ENCODE measurements around the gene CABCOCO1.

Gene CABCOCO1

DNA sequence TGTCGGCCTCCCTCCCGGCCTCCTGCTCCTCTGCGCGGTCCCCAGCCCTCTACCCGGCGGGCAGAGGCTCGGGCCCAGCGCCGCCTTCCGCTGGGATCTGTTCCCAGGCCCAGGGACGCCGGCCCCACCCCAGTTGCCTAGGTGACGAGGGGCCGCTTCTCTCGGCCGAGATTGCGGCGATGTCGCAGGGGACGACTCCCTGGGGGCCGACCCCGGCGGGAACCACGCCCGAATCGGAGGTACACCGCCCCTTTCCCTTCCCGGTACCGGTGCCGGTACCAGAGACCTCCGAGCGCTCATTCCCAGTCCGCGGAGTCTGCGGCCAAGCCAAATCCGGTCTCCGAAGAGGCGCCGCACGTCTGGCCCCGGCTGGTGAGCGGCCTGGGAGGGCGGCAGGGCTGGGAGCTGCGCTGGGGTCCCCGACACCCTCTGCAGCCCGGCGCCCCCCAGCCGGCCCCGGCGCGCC lies at the start of gene CABCOCO1:
Gene CABCOCO1 (plus strand): TSS at position 136 of the 466 bp plus-strand sequence. CDS start 44 bp downstream, at position 180.
- peak; percentile 1 for DNase-seq

- no peak for DNase-seq
Measured at GRCh38 chr10:61613665-61614064, 49.1 kb upstream of the CABCOCO1 start.

- DNase-seq, result no peak
Measured at GRCh38 chr10:61616611-61617010, 46.1 kb upstream of the CABCOCO1 start.

GRCh38 chr10:61617180-61617579 lies 45.5 kb upstream of the CABCOCO1 start:
- no peak for DNase-seq

DNA sequence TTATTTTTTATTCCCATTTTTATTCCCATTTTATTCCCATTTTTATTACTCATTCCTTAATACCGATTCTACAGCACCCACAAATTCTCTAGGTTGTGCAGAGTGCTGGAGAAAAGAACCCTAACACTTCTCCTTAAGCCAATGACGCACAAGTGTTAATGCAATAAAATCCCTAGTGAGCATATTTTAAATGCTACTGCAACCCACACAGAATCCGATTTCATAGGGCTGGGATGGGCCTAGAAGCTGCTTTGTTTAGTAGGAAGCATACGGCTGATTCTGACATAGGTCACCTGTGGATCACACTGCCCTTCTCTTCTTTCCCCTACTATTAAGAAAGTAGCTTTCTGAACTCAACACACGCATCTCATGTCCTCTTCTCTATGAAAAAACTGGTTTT lies 45.1 kb upstream of the CABCOCO1 start:
- no peak for DNase-seq

DNA sequence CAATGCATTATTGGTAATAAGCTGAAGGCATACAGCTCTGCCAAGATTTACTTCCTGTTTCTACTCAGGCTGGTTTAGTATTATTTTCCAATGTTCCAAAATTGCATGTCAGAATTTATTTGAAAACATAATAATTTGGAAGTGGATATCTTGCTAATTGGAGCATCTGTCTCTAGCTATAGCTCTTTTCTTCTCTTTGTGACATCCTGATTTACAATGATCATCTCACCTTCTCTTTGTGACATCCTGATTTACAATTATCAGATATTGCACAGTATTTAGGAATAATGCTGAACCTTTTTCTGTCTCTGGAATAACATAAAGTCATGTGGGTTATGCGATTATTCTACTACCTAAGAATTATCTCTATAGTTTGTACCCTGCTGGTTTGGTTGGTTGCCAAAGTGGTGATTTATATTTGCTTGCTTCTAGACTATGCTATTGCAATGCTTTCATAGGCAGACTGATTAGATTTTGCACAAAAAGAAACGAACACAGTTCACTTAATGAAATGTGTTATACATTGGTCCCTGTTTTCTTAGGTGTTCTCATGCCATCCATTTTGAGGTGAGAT lies 44.3 kb upstream of the CABCOCO1 start:
- no peak for DNase-seq

- no peak for DNase-seq
Measured at GRCh38 chr10:61620506-61620905, 42.2 kb upstream of the CABCOCO1 start.

DNA sequence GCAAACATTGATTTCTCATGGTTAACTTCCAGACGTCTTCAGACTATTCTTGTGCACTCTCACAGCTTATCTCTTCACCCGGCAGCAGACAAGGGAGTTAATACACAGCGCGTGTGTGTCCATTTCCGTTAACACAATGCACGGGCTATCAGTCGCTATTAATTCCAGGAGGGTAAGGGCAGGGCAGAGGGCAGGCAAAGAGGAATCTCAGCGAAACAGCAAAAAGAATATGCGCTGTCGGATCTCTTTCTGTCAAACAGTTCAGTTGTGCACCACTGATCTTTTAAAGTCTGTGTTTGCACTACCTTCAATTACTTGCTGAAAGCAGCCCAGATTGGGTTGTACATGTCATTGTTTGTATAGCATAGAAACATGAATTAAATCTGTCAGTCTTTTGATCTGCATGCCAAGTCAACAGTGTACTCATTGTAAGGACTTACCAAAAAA lies 41.1 kb upstream of the CABCOCO1 start:
- no peak for DNase-seq

- DNase-seq, result no peak
Measured at GRCh38 chr10:61623161-61623560, 39.6 kb upstream of the CABCOCO1 start.

DNA sequence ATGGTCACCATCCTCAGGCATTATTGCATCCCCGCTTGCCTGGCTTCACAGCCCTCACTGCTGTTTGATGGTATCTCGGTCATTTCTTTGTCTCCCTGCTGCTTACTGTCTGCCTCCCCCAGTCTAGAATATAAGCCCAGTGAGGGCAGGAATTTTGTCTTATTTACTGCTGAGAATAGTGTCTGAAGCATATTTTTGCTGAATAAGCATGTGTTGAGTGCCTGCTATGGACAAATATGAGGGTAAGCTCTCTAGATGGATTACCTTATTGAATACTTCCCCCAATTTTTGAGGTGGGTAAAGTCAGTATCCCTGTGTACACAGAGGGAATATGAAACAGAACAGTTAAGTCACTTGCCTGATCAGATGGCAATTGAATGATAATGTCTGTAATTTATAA lies 36.5 kb upstream of the CABCOCO1 start:
- DNase-seq, result no peak

DNA sequence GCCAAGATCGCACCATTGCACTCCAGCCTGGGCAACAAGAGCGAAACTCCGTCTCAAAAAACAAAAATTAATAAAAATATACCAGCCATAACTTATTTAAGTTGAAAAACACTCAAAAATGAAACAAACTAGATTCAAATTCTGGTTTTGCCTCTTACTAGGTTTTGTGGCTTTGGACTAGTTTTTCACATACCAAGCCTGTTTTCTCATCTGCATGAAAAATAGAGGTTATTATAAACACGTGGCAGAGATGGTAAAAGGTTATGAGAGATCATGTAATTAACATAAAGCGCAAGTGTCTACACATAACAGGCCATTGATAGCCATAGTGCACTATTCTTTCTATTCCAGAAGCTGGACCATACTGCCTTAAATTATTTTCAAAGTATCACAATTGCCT lies 35.5 kb upstream of the CABCOCO1 start:
- no peak for DNase-seq

GRCh38 chr10:61628151-61628874 lies 34.4 kb upstream of the CABCOCO1 start:
- no peak for DNase-seq

DNA sequence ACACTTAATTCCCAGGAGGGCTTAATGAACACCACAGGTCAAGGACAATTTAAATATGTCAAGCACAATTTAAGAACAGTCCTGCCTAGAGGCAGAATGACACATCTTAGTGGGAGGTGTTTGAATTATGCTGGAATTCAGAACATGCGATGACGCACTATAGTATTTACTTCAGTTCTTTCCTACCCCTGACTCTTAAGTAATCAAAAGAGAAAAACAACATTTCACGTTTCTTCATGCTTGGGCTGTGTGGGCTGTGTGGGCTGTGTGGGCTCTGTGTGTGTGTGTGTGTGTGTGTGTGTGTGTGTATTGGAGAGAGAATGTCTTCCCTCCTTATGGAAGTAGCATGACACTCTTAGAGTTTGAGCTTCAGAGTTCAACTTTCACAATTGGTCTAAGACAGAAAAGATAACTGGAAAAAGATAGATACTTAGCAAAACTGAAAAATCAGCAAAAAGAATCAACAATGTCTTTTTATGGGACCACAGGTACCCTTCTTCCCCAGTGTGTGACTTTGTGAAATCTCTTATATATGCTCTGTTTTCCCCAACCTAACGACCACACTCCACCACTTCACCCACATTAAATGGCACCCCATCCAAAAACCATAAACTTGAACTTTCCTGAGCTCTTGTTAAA lies 33.7 kb upstream of the CABCOCO1 start:
- DNase-seq, result no peak

DNA sequence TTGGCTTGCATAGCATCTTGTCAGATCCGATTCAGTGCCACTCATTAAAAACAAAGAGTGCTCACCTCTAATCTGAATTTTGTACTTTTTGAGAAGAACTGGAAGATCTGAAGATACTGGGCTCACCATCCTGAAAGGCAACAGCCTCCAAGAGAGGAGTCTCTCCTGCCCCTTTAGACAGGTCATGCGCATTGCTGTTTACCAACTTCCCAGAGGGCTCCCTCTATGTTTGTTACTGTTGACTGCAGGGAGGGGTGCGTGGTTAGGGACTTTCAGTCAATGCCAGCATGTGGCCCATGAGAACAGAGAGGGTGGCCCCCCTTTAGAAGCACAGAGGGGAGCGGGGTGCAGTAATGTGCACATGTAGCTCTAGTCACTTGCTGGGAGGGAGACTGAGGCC lies 33.2 kb upstream of the CABCOCO1 start:
- no peak for DNase-seq

DNA sequence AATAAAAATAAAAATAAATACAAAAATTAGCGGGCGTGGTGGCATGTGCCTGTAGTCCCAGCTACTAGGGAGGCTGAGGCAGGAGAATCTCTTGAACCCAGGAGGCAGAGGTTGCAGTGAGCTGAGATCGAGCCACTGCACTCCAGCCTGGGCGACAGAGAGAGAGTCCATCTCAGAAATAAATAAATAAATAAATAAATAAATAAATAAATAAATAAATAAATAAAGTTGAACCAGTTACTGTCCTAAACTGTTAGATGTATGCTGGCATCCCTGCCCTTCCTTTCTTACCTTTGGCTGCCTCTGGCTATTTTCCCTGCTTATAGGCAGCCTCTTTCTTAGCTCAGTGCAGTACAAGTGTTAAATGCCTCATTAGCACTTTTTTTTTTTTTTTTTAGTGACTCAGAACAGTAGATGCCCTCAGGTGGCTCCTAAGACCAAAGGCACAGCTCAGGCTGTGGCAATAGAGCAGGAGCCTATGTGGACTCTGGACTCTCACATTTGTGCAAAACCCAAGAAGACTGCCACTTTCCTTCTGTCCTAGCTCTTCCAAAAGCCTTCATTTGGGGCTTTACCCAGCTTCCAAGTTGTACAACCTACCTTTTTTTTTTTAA lies 30.6 kb upstream of the CABCOCO1 start:
- DNase-seq, result no peak

DNA sequence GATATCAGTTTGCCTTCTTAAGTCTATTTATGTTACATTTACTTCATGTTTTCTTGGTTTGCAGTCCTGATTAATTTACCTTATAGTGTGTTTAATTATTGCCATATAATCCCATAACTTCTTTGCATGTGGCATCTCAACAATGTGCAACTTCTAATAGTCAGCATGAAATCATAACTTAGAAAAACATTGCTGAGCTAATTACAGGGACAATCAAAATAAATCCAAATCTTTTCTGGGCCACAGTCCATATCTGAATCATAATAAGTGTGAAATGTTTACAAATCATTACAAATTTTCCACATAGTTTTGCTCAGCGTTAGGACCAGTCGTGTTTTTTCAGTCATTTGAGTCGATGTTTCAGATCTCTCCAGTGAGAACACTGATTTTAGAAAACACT lies 29.1 kb upstream of the CABCOCO1 start:
- no peak for DNase-seq

DNA sequence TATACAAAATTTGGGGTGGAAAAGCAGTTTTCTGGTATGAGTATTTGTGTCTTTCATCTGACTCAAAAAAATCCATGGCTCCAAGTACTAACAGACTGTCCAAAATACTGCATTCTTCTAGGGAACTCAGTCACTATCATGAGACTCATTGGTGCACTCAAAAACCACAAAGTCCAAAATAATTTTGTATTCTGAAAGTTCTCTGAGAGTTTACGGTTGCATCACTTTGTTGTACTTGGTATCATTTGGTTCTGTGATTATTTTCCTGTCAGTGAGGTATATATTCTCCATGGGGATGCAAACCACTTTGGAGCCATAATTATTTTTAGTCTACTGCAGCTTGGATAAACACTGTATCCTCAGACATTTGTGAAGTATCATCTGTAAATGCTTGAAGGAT lies 28.0 kb upstream of the CABCOCO1 start:
- DNase-seq, result no peak

DNA sequence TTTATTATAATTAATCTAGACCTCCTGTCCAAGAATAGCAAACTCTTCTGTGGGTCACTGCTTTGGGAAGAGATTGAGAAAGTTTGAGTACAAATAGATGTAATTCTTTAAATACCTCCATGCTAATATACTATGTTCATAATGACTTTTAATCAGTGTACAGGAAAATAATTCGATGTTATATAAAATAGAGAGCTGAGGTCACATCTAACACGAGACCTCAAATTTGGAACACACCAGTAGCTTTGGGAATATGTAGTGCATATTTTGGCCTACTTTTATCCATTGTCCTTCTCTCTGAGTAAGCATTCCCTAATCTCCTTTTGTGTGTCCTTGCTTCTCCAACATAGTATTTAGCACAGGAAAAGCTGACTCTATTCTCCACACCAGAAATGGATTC lies 27.3 kb upstream of the CABCOCO1 start:
- no peak for DNase-seq

DNA sequence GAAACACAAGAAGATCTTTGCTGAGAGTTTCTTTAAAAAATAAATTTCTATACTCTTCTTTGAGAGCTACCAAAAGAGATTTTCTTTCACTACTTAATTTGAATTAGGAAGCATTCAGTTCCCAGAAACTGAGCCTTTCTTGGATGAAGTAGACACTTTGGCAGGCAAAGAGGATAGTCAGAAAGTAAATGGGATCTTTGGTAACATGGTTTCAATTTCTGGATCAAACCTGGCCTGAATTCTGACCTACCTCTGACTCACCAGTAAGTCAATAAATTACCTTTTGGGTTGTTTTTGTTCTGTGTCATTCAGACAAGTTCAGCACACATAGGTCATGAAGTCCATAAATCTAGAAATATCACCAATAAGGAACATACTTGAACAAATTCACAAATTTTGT lies 26.8 kb upstream of the CABCOCO1 start:
- no peak for DNase-seq

- no peak for DNase-seq
Measured at GRCh38 chr10:61639952-61640351, 22.8 kb upstream of the CABCOCO1 start.

- DNase-seq, result no peak
Measured at GRCh38 chr10:61640856-61641255, 21.9 kb upstream of the CABCOCO1 start.

- DNase-seq, result no peak
Measured at GRCh38 chr10:61642150-61642571, 20.6 kb upstream of the CABCOCO1 start.

- no peak for DNase-seq
Measured at GRCh38 chr10:61642676-61643075, 20.1 kb upstream of the CABCOCO1 start.

DNA sequence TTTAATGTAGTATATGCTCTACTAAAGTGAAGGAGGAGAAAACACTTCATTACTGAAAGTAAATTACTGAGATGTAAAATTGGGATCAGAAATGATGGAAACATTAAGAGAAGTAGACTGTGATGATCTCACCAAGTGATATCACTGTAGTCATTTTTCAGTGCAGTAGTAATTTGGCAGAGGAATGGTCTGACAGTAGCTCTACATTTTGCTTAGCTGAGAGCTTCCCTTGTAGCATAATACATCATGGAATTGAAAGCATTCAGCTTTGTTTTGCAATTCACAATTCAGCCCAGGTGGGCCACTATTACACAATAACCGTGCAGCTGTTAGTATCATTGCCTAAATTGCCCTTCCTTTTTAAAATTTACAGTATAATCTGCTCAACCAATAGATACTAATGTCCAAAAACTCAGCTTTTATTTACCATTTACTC lies 19.4 kb upstream of the CABCOCO1 start:
- no peak for DNase-seq
